Cardiac muscle cell (in vitro differentiated cells and primary cell): ENCODE data around the gene ZNF850. TPM values are rescaled to one million over a fixed set of nuclear protein-coding genes. Genes with fewer than 3 reads are reported as not detected.
A peak's percentile ranks its signal among the peaks of the same experiment; 100 is the strongest.

ENCODE experiments used
- DNase-seq, 2 donors: peaks; one replicate each; pipeline versions ENCODE4 v3.0.0 to v3.0.0-alpha.2; 2010 to 2017; ENCODE audit warnings: low read depth in 1 of 2, low spot score in 1 of 2
- H3K27ac ChIP-seq: fragments of 200-600 bp; sonication (generic); 2 replicates; pipeline ENCODE4 v1.5.1; 2016
- H3K27me3 ChIP-seq: fragments of 200-600 bp; sonication (generic); 2 replicates; pipeline ENCODE4 v1.6.0; 2016; ENCODE audit warnings: control low read depth
- H3K36me3 ChIP-seq: fragments of 200-600 bp; sonication (generic); 2 replicates; pipeline ENCODE4 v1.5.1; 2016; ENCODE audit warnings: control low read depth
- H3K4me1 ChIP-seq: fragments of 200-600 bp; sonication (generic); 2 replicates; pipeline ENCODE4 v1.8.1; 2017; ENCODE audit warnings: low read depth, mild to moderate bottlenecking, mixed run types
- H3K4me3 ChIP-seq: fragments of 200-600 bp; sonication (generic); 2 replicates; pipeline ENCODE4 v1.5.1; 2016; ENCODE audit warnings: mild to moderate bottlenecking
- H3K9me3 ChIP-seq: fragments of 200-600 bp; sonication (generic); 2 replicates; pipeline ENCODE4 v1.5.1; 2017; ENCODE audit warnings: low read depth, mild to moderate bottlenecking, control low read depth
- polyA plus RNA-seq: library from polyadenylated mRNA; unstranded; fragments of >200 nt; fragmentation: Nextera tagmentation; extraction: Ambion mirVana; gene quantifications from 2 replicates; pipeline ENCODE4 v1.2.1, GENCODE V29; 2016
- total RNA-seq: library from RNA; depleted of rRNA; stranded (reverse); fragments of >200 nt; gene quantifications from 2 replicates; pipeline ENCODE4 v1.2.3, GENCODE V29; 2016
- TF ChIP-seq, protein P1 (sequence below): IDR thresholded peaks from 2 replicates; pipeline ENCODE4 v1.5.1; 2012; ENCODE audit warnings: low read depth, mild to moderate bottlenecking, low read length

Gene ZNF850
- total and polyA plus RNA-seq, 2 experiments from 2014 or later: 2.9 to 27.8 TPM

DNA sequence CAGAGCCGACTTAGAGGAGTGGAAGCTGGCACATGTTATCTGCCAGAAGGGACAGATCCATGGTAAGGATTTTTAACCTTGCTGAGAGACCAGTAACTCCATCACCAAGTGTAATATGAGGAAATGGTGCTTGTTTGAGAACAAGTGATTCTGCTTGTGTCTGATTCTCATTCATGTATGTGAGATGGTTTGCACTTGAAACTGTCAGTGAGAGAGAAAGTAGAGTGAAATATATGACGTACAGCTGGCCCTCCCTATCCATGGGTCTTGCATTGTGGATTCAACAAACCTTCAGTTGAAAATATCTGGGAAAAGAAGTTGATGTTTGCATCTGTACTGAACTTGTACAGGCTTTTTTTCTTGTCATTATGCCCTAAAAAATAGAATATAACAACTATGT is 104.0 kb downstream of the ZNF850 start:
- H3K4me3 ChIP-seq: no peak overlapping the region
- no peaks in the 10 kb centered on the region for H3K27me3 ChIP-seq
- DNase-seq: no peak

DNA sequence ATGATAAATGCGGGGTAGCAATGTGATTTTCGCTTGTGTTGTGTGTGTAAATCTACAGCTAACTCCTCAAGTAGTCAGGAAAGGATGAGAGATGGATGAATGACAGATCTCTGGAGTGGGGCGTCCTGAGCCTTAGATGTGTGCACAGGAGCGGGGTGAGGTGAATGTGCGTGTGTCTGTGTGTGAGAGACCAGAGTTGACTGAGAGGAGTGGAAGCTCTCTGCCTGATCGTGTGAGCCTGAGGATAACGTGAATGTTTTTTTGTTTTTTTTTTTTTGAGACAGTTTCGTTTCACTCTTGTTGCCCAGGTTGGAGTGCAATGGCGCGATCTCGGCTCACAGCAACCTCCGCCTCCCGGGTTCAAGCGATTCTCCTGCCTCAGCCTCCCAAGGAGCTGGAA is 106.8 kb downstream of the ZNF850 start:
- peak overlapping the region; percentile 82 for H3K27ac ChIP-seq
- TF ChIP-seq, protein P1, sequence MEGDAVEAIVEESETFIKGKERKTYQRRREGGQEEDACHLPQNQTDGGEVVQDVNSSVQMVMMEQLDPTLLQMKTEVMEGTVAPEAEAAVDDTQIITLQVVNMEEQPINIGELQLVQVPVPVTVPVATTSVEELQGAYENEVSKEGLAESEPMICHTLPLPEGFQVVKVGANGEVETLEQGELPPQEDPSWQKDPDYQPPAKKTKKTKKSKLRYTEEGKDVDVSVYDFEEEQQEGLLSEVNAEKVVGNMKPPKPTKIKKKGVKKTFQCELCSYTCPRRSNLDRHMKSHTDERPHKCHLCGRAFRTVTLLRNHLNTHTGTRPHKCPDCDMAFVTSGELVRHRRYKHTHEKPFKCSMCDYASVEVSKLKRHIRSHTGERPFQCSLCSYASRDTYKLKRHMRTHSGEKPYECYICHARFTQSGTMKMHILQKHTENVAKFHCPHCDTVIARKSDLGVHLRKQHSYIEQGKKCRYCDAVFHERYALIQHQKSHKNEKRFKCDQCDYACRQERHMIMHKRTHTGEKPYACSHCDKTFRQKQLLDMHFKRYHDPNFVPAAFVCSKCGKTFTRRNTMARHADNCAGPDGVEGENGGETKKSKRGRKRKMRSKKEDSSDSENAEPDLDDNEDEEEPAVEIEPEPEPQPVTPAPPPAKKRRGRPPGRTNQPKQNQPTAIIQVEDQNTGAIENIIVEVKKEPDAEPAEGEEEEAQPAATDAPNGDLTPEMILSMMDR: no peak
- no peaks in the 10 kb centered on the region for H3K27me3 ChIP-seq
- H3K4me3 ChIP-seq: peak overlapping the region; percentile 68
- no peak for DNase-seq
- peaks cover 5% of the 10 kb centered on the region for H3K4me1 ChIP-seq
- no peaks in the 10 kb centered on the region for H3K9me3 ChIP-seq
- peaks cover 8% of the 10 kb centered on the region for H3K36me3 ChIP-seq

More for the DNA sequence above, 104.0 kb downstream of the ZNF850 start:
- TF ChIP-seq, protein P1: no peak
- Histone ChIP-seq H3K27ac (no peak overlapping the region), H3K36me3 (peaks cover 6% of the 10 kb centered on the region), H3K4me1 (peaks cover 5% of the 10 kb centered on the region), H3K9me3 (no peaks in the 10 kb centered on the region)

Other genes starting within 250 kb of the ZNF850 start
- gene ZNF260, start 244.5 kb downstream of the ZNF850 start, total RNA-seq: 10.5 and 12.3 TPM in 2 replicates
- 17.5 and 32.0 TPM in 2 replicates for gene ZNF260, start 244.5 kb downstream of the ZNF850 start, polyA plus RNA-seq
- gene ZNF529, start 199.5 kb downstream of the ZNF850 start, total RNA-seq: 18.6 and 19.2 TPM in 2 replicates
- gene ZNF529, start 199.5 kb downstream of the ZNF850 start, polyA plus RNA-seq: 10.9 and 16.5 TPM in 2 replicates
- 30.0 and 57.8 TPM in 2 replicates for gene ZNF382, start 167.5 kb downstream of the ZNF850 start, total RNA-seq
- gene ZNF382, start 167.5 kb downstream of the ZNF850 start, polyA plus RNA-seq: 14.5 and 30.3 TPM in 2 replicates
- gene ZNF461, start 106.0 kb downstream of the ZNF850 start, total RNA-seq: 8.0 and 8.7 TPM in 2 replicates
- 2.7 and 7.7 TPM in 2 replicates for gene ZNF461, start 106.0 kb downstream of the ZNF850 start, polyA plus RNA-seq
- gene ZNF567, start 85.2 kb downstream of the ZNF850 start, total RNA-seq: 4.5 and 5.5 TPM in 2 replicates
- 6.6 and 19.6 TPM in 2 replicates for gene ZNF567, start 85.2 kb downstream of the ZNF850 start, polyA plus RNA-seq
- 14.7 and 25.3 TPM in 2 replicates for gene ZNF790, start 65.6 kb upstream of the ZNF850 start, total RNA-seq
- 13.5 and 14.9 TPM in 2 replicates for gene ZNF790, start 65.6 kb upstream of the ZNF850 start, polyA plus RNA-seq
- gene ZNF345, start 78.1 kb upstream of the ZNF850 start, total RNA-seq: 2.3 and 2.5 TPM in 2 replicates
- 10.7 and 14.0 TPM in 2 replicates for gene ZNF345, start 78.1 kb upstream of the ZNF850 start, polyA plus RNA-seq
- 2.3 and 2.7 TPM in 2 replicates for gene ZNF829, start 143.5 kb upstream of the ZNF850 start, total RNA-seq
- 0.62 and 2.0 TPM in 2 replicates for gene ZNF829, start 143.5 kb upstream of the ZNF850 start, polyA plus RNA-seq
- gene ZNF568, start 143.5 kb upstream of the ZNF850 start, total RNA-seq: 11.5 and 16.6 TPM in 2 replicates
- 11.7 and 17.1 TPM in 2 replicates for gene ZNF568, start 143.5 kb upstream of the ZNF850 start, polyA plus RNA-seq